IPS-15b (cell line): ENCODE results near the gene S100A1.

Experiments
- H3K27me3 ChIP-seq: one replicate; pipeline ENCODE4 v1.6.1; 2013; ENCODE audit warnings: low read length; ENCODE audit not compliant: control insufficient read depth, insufficient read depth
- H3K36me3 ChIP-seq: one replicate; pipeline ENCODE4 v1.6.1; 2013; ENCODE audit warnings: low read length; ENCODE audit not compliant: control insufficient read depth, insufficient read depth
- H3K4me1 ChIP-seq: one replicate; pipeline ENCODE4 v1.6.1; 2013; ENCODE audit warnings: mild to moderate bottlenecking, low read length; ENCODE audit not compliant: control insufficient read depth, insufficient read depth
- H3K4me3 ChIP-seq: one replicate; pipeline ENCODE4 v1.5.1; 2013; ENCODE audit warnings: low read depth, low read length
- H3K9ac ChIP-seq: one replicate; pipeline ENCODE4 v1.6.1; 2013; ENCODE audit warnings: low read depth, mild to moderate bottlenecking, low read length
- H3K9me3 ChIP-seq: one replicate; pipeline ENCODE4 v1.6.1; 2013; ENCODE audit warnings: mild to moderate bottlenecking, low read length; ENCODE audit not compliant: control insufficient read depth, insufficient read depth

The S100A1 gene

GRCh38 chr1:153679337-153680119 lies 51.3 kb downstream of the S100A1 start:
- Histone ChIP-seq H3K36me3 (no peaks in the 10 kb centered on the region), H3K9me3 (no peaks in the 10 kb centered on the region), H3K9ac (peak overlapping the region; percentile 16), H3K4me1 (peaks cover 3% of the 10 kb centered on the region), H3K4me3 (peak overlapping the region; percentile 87), H3K27me3 (peaks cover 31% of the 10 kb centered on the region)

GRCh38 chr1:153680120-153680403 lies 51.8 kb downstream of the S100A1 start:
- H3K36me3 ChIP-seq: no peaks in the 10 kb centered on the region
- H3K27me3 ChIP-seq: peaks cover 31% of the 10 kb centered on the region
- no peak overlapping the region for H3K9ac ChIP-seq
- peaks cover 3% of the 10 kb centered on the region for H3K4me1 ChIP-seq
- no peaks in the 10 kb centered on the region for H3K9me3 ChIP-seq
- peak overlapping the region; percentile 87 for H3K4me3 ChIP-seq
